ENCODE results near the gene ITPKC. TPM values are rescaled to one million over a fixed set of nuclear protein-coding genes. Genes with fewer than 3 reads are reported as not detected.

The ITPKC gene
- total and polyA plus RNA-seq, 4 donors = 28.0 to 97.2 (median 43.1) TPM

GRCh38 chr19:40745402-40745780 is 28.5 kb downstream of the ITPKC start:
- DNase-seq (peak in 1 of 3 donors; percentile 24), ATAC-seq (ENCODE audit: insufficient read depth, low FRiP score) (no peak)
- no peak for TF ChIP-seq CTCF (IDR thresholded peaks at IDR 0.05; ENCODE audit: control extremely low read depth, extremely low read depth)
- Histone ChIP-seq H3K4me3 (no peak overlapping the region), H3K27ac (ENCODE audit: low read depth in 1 of 2, low read length in 1 of 2) (peak overlapping the region in 1 of 2 donors; percentile 80), H3K4me1 (ENCODE audit: control insufficient read depth in 5 of 5, insufficient read depth in 5 of 5, low read length in 5 of 5) (peaks cover 0 to 10% (median 4%) of the 10 kb centered on the region in 5 donors), H3K9me3 (ENCODE audit: control insufficient read depth in 4 of 4, insufficient read depth in 3 of 4, low read length in 3 of 4) (no peaks in the 10 kb centered on the region), H3K36me3 (ENCODE audit: control insufficient read depth in 4 of 4, insufficient read depth in 4 of 4, low read length in 4 of 4) (peaks cover 0 to 6% (median 4%) of the 10 kb centered on the region in 4 donors), H3K9ac (ENCODE audit: insufficient read depth in 1 of 2, low read length in 2 of 2) (no peak overlapping the region), H3K27me3 (ENCODE audit: control insufficient read depth in 3 of 3, insufficient read depth in 3 of 3, low read length in 2 of 3) (no peaks in the 10 kb centered on the region)
- WGBS, 2 donors = 76% methylated on average over 7 of the region's 7 CpGs

- no peak for ATAC-seq (ENCODE audit: insufficient read depth, low FRiP score)
- WGBS, 2 donors = 95 to 96% methylated on average over 7 of the region's 7 CpGs
- Histone ChIP-seq H3K4me3 (no peak overlapping the region), H3K27ac (ENCODE audit: low read depth in 1 of 2, low read length in 1 of 2) (no peak overlapping the region), H3K36me3 (ENCODE audit: control insufficient read depth in 4 of 4, insufficient read depth in 4 of 4, low read length in 4 of 4) (peaks cover 0 to 6% (median 0%) of the 10 kb centered on the region in 4 donors), H3K9me3 (ENCODE audit: control insufficient read depth in 4 of 4, insufficient read depth in 3 of 4, low read length in 3 of 4) (no peaks in the 10 kb centered on the region), H3K27me3 (ENCODE audit: control insufficient read depth in 3 of 3, insufficient read depth in 3 of 3, low read length in 2 of 3) (no peaks in the 10 kb centered on the region), H3K4me1 (ENCODE audit: control insufficient read depth in 5 of 5, insufficient read depth in 5 of 5, low read length in 5 of 5) (peaks cover 0 to 20% (median 4%) of the 10 kb centered on the region in 5 donors), H3K9ac (ENCODE audit: insufficient read depth in 1 of 2, low read length in 2 of 2) (no peak overlapping the region)
- DNase-seq = no peak
- no peak for TF ChIP-seq CTCF (IDR thresholded peaks at IDR 0.05; ENCODE audit: control extremely low read depth, extremely low read depth)
Measured at GRCh38 chr19:40747536-40747935, 30.6 kb downstream of the ITPKC start.

GRCh38 chr19:40750058-40750873 is 33.4 kb downstream of the ITPKC start, which contains the start of gene ACTMAP:
Gene ACTMAP (minus strand): TSS chr19:40750477. CDS start chr19:40749803, 674 bp downstream.
- H3K4me3 ChIP-seq = peak within 1 kb of the TSS; percentile 91
- no peaks in the 10 kb centered on the region for H3K27me3 ChIP-seq (ENCODE audit: control insufficient read depth in 3 of 3, insufficient read depth in 3 of 3, low read length in 2 of 3)
- H3K36me3 ChIP-seq (ENCODE audit: control insufficient read depth in 4 of 4, insufficient read depth in 4 of 4, low read length in 4 of 4) = no peaks in the 10 kb centered on the region
- ATAC-seq (ENCODE audit: insufficient read depth, low FRiP score) (peak; percentile 93), DNase-seq (peak; percentile 100)
- peak within 1 kb of the TSS; percentile 78 to 90 for H3K9ac ChIP-seq (ENCODE audit: insufficient read depth in 1 of 2, low read length in 2 of 2)
- TF ChIP-seq CTCF (IDR thresholded peaks at IDR 0.05; ENCODE audit: control extremely low read depth, extremely low read depth) = no peak
- WGBS, 2 donors = 0% methylated on average over 43 of the region's 43 CpGs
- no peaks in the 10 kb centered on the region for H3K9me3 ChIP-seq (ENCODE audit: control insufficient read depth in 4 of 4, insufficient read depth in 3 of 4, low read length in 3 of 4)
- H3K27ac ChIP-seq (ENCODE audit: low read depth in 1 of 2, low read length in 1 of 2) = peak within 1 kb of the TSS; percentile 94 to 97
- H3K4me1 ChIP-seq (ENCODE audit: control insufficient read depth in 5 of 5, insufficient read depth in 5 of 5, low read length in 5 of 5) = peaks cover 0 to 26% (median 6%) of the 10 kb centered on the region in 5 donors

All from lung (tissue), 12 donors.